Measurements from ENCODE around the gene SEC22C. TPM values are rescaled to one million over a fixed set of nuclear protein-coding genes. Genes with fewer than 3 reads are reported as not detected.

Gene SEC22C
- total RNA-seq, 1 experiment from 2014 or later, result 62.4 TPM

Other genes with a start within 250 kb of the SEC22C start
- gene LYZL4, start 171.4 kb downstream of the SEC22C start, total RNA-seq (2014; rRNA removed; shearing (Covaris generic)), result not detected in 2 replicates
- 0.34 TPM in 1 of 2 replicates, not detected in the other for gene VIPR1, start 79.3 kb downstream of the SEC22C start, total RNA-seq (2014; rRNA removed; shearing (Covaris generic))
- 24.9 and 26.0 TPM in 2 replicates for gene SS18L2, start 8.9 kb upstream of the SEC22C start, total RNA-seq (2014; rRNA removed; shearing (Covaris generic))
- gene NKTR, start 18.7 kb upstream of the SEC22C start, total RNA-seq (2014; rRNA removed; shearing (Covaris generic)), result 18.9 and 19.0 TPM in 2 replicates
- gene ZBTB47, start 71.7 kb upstream of the SEC22C start, total RNA-seq (2014; rRNA removed; shearing (Covaris generic)), result 2.6 and 2.9 TPM in 2 replicates
- gene KLHL40, start 103.6 kb upstream of the SEC22C start, total RNA-seq (2014; rRNA removed; shearing (Covaris generic)), result not detected in 2 replicates
- not detected in 2 replicates for gene HHATL, start 120.8 kb upstream of the SEC22C start, total RNA-seq (2014; rRNA removed; shearing (Covaris generic))
- gene CCDC13, start 191.3 kb upstream of the SEC22C start, total RNA-seq (2014; rRNA removed; shearing (Covaris generic)), result 0.48 TPM in 1 of 2 replicates, not detected in the other
- 165 and 193 TPM in 2 replicates for gene HIGD1A, start 222.5 kb upstream of the SEC22C start, total RNA-seq (2014; rRNA removed; shearing (Covaris generic))
- not detected in 2 replicates for gene ACKR2, start 227.5 kb upstream of the SEC22C start, total RNA-seq (2014; rRNA removed; shearing (Covaris generic))